ENCODE data around the gene MAP2K2. TPM values are rescaled to one million over a fixed set of nuclear protein-coding genes. Genes with fewer than 3 reads are reported as not detected.

MAP2K2 gene
- total RNA-seq, 1 experiment from 2014 or later = 151 TPM

DNA sequence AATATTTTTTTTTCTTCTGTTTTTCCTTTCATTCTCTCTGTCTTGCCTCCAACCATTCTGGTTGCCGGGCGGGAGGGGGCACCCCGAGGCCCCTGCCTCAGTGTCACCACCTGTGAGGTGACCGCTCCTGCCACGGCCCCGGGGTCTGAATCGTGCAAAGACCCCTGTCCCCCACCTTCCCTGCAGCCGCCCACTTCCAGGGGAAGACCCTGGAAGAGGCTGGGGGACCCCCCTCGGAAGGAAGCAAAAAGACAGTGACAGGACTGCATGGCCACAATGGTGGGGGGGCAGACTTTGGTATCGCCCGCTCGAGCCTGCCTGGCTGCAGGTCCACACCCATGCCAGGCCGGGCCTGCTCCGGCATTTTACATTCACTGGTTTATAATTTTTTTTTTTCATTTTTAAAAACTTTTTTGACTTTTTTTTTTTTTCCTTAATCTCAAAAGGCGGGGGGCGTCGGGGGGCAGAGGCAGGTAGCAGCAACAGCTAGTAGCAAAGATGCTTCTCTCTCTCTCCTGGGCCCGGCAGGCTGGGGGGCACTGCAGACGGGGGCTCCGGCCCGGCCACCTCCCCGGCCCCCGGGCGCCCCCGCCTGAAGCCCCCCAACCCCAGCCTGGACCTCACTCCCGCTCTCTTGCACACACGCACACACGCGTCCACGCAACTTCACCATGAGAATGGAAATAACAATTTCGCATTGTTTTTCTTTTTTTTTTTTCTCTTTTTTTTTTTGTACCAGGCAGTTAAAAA, 79.8 kb downstream of the MAP2K2 start:
- in situ Hi-C loops (cut with HindIII; ENCODE audit: low pct_unique_long_range_greater_than_20kb, low sequenced_read_pairs) (no loop called here), intact Hi-C loops (cut with micrococcal nuclease; ENCODE audit: unreplicated experiment) (no loop called here)
- ATAC-seq = no peak
- Histone ChIP-seq H3K4me3 (ENCODE audit: low read depth in 2 of 2, low read length in 2 of 2) (no peak overlapping the region), H3K4me1 (ENCODE audit: control insufficient read depth, insufficient read depth, low read length) (no peaks in the 10 kb centered on the region; the same call in none of the 2 replicates), H3K9me3 (ENCODE audit: control insufficient read depth, insufficient read depth, low read depth, low read length) (no peaks in the 10 kb centered on the region), H3K36me3 (ENCODE audit: control insufficient read depth, insufficient read depth, low read length) (no peaks in the 10 kb centered on the region; the same call in 1 of the 2 replicates), H3K27ac (ENCODE audit: low read length) (no peak overlapping the region), H3K27me3 (ENCODE audit: control insufficient read depth, insufficient read depth, low read length) (no peaks in the 10 kb centered on the region)
- ChIA-PET CTCF (no interaction called here), POLR2A (no interaction called here)
- DNase-seq (ENCODE audit: low read depth, low spot score) = no peak
- BruUV-seq (replicated peaks) = TSS peak; percentile 51
- TF ChIP-seq, protein P1, sequence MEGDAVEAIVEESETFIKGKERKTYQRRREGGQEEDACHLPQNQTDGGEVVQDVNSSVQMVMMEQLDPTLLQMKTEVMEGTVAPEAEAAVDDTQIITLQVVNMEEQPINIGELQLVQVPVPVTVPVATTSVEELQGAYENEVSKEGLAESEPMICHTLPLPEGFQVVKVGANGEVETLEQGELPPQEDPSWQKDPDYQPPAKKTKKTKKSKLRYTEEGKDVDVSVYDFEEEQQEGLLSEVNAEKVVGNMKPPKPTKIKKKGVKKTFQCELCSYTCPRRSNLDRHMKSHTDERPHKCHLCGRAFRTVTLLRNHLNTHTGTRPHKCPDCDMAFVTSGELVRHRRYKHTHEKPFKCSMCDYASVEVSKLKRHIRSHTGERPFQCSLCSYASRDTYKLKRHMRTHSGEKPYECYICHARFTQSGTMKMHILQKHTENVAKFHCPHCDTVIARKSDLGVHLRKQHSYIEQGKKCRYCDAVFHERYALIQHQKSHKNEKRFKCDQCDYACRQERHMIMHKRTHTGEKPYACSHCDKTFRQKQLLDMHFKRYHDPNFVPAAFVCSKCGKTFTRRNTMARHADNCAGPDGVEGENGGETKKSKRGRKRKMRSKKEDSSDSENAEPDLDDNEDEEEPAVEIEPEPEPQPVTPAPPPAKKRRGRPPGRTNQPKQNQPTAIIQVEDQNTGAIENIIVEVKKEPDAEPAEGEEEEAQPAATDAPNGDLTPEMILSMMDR (IDR thresholded peaks at IDR 0.05) = no peak
- TF ChIP-seq, protein P2, sequence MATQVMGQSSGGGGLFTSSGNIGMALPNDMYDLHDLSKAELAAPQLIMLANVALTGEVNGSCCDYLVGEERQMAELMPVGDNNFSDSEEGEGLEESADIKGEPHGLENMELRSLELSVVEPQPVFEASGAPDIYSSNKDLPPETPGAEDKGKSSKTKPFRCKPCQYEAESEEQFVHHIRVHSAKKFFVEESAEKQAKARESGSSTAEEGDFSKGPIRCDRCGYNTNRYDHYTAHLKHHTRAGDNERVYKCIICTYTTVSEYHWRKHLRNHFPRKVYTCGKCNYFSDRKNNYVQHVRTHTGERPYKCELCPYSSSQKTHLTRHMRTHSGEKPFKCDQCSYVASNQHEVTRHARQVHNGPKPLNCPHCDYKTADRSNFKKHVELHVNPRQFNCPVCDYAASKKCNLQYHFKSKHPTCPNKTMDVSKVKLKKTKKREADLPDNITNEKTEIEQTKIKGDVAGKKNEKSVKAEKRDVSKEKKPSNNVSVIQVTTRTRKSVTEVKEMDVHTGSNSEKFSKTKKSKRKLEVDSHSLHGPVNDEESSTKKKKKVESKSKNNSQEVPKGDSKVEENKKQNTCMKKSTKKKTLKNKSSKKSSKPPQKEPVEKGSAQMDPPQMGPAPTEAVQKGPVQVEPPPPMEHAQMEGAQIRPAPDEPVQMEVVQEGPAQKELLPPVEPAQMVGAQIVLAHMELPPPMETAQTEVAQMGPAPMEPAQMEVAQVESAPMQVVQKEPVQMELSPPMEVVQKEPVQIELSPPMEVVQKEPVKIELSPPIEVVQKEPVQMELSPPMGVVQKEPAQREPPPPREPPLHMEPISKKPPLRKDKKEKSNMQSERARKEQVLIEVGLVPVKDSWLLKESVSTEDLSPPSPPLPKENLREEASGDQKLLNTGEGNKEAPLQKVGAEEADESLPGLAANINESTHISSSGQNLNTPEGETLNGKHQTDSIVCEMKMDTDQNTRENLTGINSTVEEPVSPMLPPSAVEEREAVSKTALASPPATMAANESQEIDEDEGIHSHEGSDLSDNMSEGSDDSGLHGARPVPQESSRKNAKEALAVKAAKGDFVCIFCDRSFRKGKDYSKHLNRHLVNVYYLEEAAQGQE (IDR thresholded peaks at IDR 0.05; ENCODE audit: insufficient read depth in 1 of 2, low read depth in 2 of 2, low read length in 1 of 2) = no peak
- TF ChIP-seq SIN3A (IDR thresholded peaks at IDR 0.05; ENCODE audit: borderline replicate concordance, insufficient read depth, low read depth, low read length) (no peak), TCF7L2 (IDR thresholded peaks at IDR 0.05; ENCODE audit: low read depth, low read length) (no peak), POLR2AphosphoS5 (IDR thresholded peaks at IDR 0.05; ENCODE audit: low read depth, low read length) (no peak)

DNA sequence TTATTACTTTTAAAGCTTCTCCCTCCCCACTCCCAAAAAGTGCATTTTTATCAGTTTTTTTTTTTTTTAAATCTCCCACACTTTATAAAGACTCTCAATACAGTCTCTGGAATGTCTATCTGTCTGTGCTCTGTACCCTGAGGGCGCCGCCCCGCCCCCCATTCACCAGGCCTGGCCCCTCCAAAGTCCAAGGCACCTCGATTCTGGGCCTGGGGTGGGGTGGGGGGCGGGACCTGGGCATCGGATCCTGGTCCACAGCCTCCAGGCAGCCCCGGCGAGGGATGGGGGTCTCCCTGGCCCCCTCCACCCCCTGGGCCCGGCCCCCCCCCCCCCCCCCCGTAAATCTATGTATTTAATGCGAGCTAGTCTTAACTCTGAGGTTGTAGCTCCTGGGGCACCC, 80.5 kb downstream of the MAP2K2 start:
- BruUV-seq (replicated peaks) = no TSS peak
- ATAC-seq = no peak
- in situ Hi-C loops (cut with HindIII; ENCODE audit: low pct_unique_long_range_greater_than_20kb, low sequenced_read_pairs) (no loop called here), intact Hi-C loops (cut with micrococcal nuclease; ENCODE audit: unreplicated experiment) (no loop called here)
- CTCF ChIA-PET = no interaction called here
- Histone ChIP-seq H3K4me1 (ENCODE audit: control insufficient read depth, insufficient read depth, low read length) (no peaks in the 10 kb centered on the region; the same call in none of the 2 replicates), H3K9me3 (ENCODE audit: control insufficient read depth, insufficient read depth, low read depth, low read length) (no peaks in the 10 kb centered on the region), H3K36me3 (ENCODE audit: control insufficient read depth, insufficient read depth, low read length) (no peaks in the 10 kb centered on the region; the same call in 1 of the 2 replicates), H3K4me3 (ENCODE audit: low read depth in 2 of 2, low read length in 2 of 2) (no peak overlapping the region), H3K27ac (ENCODE audit: low read length) (no peak overlapping the region), H3K27me3 (ENCODE audit: control insufficient read depth, insufficient read depth, low read length) (no peaks in the 10 kb centered on the region)
- DNase-seq (ENCODE audit: low read depth, low spot score) = no peak
- POLR2A ChIA-PET = no interaction called here
- TF ChIP-seq TCF7L2 (IDR thresholded peaks at IDR 0.05; ENCODE audit: low read depth, low read length) (no peak), POLR2AphosphoS5 (IDR thresholded peaks at IDR 0.05; ENCODE audit: low read depth, low read length) (no peak), SIN3A (IDR thresholded peaks at IDR 0.05; ENCODE audit: borderline replicate concordance, insufficient read depth, low read depth, low read length) (no peak)
- TF ChIP-seq, protein P2 (IDR thresholded peaks at IDR 0.05; ENCODE audit: insufficient read depth in 1 of 2, low read depth in 2 of 2, low read length in 1 of 2) = no peak
- TF ChIP-seq, protein P1 (IDR thresholded peaks at IDR 0.05) = no peak
